Measurements from ENCODE around the gene PLBD2. TPM values are rescaled to one million over a fixed set of nuclear protein-coding genes. Genes with fewer than 3 reads are reported as not detected.
A peak's percentile ranks its signal among the peaks of the same experiment; 100 is the strongest.

PLBD2 gene
- total and polyA plus RNA-seq, 9 of the 15 experiments (the other 6 are each of a cell fraction or from before 2014, with no cell fraction given): 2.4 to 37.4 (median 6.0) TPM

DNA sequence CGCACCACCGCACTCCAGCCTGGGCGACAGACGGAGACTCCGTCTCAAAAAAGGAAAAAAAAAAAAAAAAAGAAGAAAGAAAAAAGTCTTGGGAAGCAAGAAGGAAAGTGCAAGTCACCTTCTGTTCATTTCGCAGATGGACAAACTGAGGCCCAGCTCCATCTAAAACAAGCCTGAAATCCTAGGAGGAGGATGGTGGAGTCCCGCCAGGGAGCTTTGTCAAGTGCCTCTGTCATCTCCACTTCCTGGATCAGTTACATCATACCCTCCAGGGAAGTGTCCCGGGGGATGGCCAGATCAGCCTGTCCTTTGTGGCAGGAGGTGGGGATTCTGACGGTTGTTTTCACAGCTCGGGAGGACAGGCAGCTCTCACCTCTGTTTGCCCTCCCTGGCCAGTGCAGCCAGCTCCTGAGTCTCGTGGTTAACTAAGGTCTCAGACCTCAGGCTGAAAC lies 55.1 kb downstream of the PLBD2 start (continued):
- peak; percentile 57; the same call in 1 of the 2 replicates for TF ChIP-seq NFE2L1 (tag; IDR thresholded peaks at IDR 0.05; ENCODE audit: borderline replicate concordance, low read depth)
- no peak for TF ChIP-seq CHD2 (IDR thresholded peaks at IDR 0.05; ENCODE audit: low read depth, low read length)
- TF ChIP-seq ADNP (tag; IDR thresholded peaks at IDR 0.05): peak; percentile 90
- peak; percentile 47 for TF ChIP-seq NFE2 (IDR thresholded peaks at IDR 0.05; ENCODE audit: low read depth)
- TF ChIP-seq PHF20 (IDR thresholded peaks at IDR 0.05; ENCODE audit: partially characterized antibody): peak; percentile 47
- TF ChIP-seq SMARCA5 (IDR thresholded peaks at IDR 0.05): peak; percentile 81; the same call in 1 of the 2 replicates
- peak; percentile 61; the same call in 1 of the 2 replicates for TF ChIP-seq ESRRA (IDR thresholded peaks at IDR 0.05; ENCODE audit: borderline replicate concordance, low read depth)
- TF ChIP-seq HNRNPK (IDR thresholded peaks at IDR 0.05; ENCODE audit: low read depth, low read length, poor library complexity, severe bottlenecking): no peak
- no peak for TF ChIP-seq CEBPG (CRISPR knock-in tag; IDR thresholded peaks at IDR 0.05)
- TF ChIP-seq CEBPG (tag; conservative IDR thresholded peaks at IDR 0.05 in 1 of 2, IDR thresholded peaks at IDR 0.05 in 1 of 2): peak in 1 of 2 experiments; percentile 70; a peak in 2 of 4 replicates
- TF ChIP-seq KDM1A (IDR thresholded peaks at IDR 0.05): peak; percentile 74 to 83

DNA sequence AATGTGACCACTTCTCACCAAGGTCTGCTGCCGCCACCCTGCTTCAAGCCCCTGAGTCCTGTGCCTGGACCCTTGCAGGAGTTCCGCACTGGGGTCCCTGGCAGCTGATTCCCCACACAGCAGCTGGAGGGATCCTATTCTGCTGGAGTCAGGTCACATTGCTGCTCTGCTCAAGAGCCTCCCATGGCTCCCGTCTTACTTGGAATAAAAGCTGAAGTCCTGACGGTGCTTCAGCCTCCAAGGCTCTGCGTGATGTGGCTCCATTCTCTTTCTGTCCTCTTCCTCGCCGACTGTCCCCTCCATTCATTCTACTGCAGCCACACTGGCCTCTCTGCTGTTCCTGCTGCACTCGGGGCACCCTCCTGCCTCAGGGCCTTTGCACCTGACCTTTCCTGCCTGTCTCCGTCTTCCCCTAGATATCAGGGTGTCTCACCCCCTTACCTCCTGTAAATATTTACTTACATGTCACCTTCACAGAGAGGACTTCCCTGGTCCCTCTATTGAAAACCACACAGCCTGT lies 56.2 kb downstream of the PLBD2 start:
- H4K20me1 ChIP-seq (replicated peaks; ENCODE audit: control insufficient read depth, insufficient read depth, low read length): no peaks in the 10 kb centered on the region
- intact Hi-C loops (cut with micrococcal nuclease) (no loop called here), in situ Hi-C loops (cut with MboI) (loop anchor here (25.0 kb wide), 1 partner anchor 227 kb away; the partner anchor contains the start of genes DDX54 and RITA1)
- H2AFZ ChIP-seq (ENCODE audit: low read depth, low read length): no peak overlapping the region
- no peaks in the 10 kb centered on the region for H3K79me2 ChIP-seq (ENCODE audit: control insufficient read depth, insufficient read depth, low read length)
- H3K9me3 ChIP-seq (replicated peaks; ENCODE audit: control insufficient read depth, insufficient read depth, low read depth, low read length): no peaks in the 10 kb centered on the region
- H3K4me2 ChIP-seq (ENCODE audit: insufficient read depth, low read length): no peak overlapping the region
- ATAC-seq: no peak
- H3K4me3 ChIP-seq: no peak overlapping the region
- FAIRE-seq: no peak
- BruUV-seq (replicated peaks): no TSS peak
- no peaks in the 10 kb centered on the region for H3K9me1 ChIP-seq (ENCODE audit: control insufficient read depth, insufficient read depth, low read length)
- POLR2A ChIA-PET: interaction anchor here (0.6 to 1.1 kb wide), 5 partner anchors 11 to 211 kb away, joined by 3 to 5 read pairs (median 4); no protein-coding TSS in a partner anchor
- H3K36me3 ChIP-seq (ENCODE audit: control insufficient read depth, insufficient read depth, low read length): no peaks in the 10 kb centered on the region
- peaks cover 11 to 17% of the 10 kb centered on the region in 2 experiments for H3K4me1 ChIP-seq (replicated peaks in 1 of 2; ENCODE audit: control insufficient read depth in 2 of 2, insufficient read depth in 2 of 2, low read length in 2 of 2)
- no peaks in the 10 kb centered on the region for H3K27me3 ChIP-seq (ENCODE audit: control insufficient read depth in 2 of 2, insufficient read depth in 2 of 2, low read length in 2 of 2)
- CTCF ChIA-PET (ENCODE audit: low intra/inter-chr PET ratio): no interaction called here
- no peak for DNase-seq (ENCODE audit: extremely low read depth in 1 of 4, low spot score in 3 of 4)
- H3K27ac ChIP-seq (ENCODE audit: extremely low read depth, low read depth, low read length): no peak overlapping the region
- 74% methylated on average over 9 of the region's 9 CpGs for WGBS (ENCODE audit: insufficient coverage, low coverage, missing lambda C conversion rate)
- H3K9ac ChIP-seq (ENCODE audit: insufficient read depth in 1 of 2, low read depth in 2 of 2, low read length in 2 of 2): no peak overlapping the region
- TF ChIP-seq ZZZ3 (IDR thresholded peaks at IDR 0.05) (no peak), ZNF76 (CRISPR knock-in tag; IDR thresholded peaks at IDR 0.05; ENCODE audit: borderline replicate concordance) (no peak), SMARCA5 (IDR thresholded peaks at IDR 0.05) (peak; percentile 86; the same call in 1 of the 2 replicates), ZNF224 (CRISPR knock-in tag; IDR thresholded peaks at IDR 0.05) (no peak)
- TF ChIP-seq, protein P1, sequence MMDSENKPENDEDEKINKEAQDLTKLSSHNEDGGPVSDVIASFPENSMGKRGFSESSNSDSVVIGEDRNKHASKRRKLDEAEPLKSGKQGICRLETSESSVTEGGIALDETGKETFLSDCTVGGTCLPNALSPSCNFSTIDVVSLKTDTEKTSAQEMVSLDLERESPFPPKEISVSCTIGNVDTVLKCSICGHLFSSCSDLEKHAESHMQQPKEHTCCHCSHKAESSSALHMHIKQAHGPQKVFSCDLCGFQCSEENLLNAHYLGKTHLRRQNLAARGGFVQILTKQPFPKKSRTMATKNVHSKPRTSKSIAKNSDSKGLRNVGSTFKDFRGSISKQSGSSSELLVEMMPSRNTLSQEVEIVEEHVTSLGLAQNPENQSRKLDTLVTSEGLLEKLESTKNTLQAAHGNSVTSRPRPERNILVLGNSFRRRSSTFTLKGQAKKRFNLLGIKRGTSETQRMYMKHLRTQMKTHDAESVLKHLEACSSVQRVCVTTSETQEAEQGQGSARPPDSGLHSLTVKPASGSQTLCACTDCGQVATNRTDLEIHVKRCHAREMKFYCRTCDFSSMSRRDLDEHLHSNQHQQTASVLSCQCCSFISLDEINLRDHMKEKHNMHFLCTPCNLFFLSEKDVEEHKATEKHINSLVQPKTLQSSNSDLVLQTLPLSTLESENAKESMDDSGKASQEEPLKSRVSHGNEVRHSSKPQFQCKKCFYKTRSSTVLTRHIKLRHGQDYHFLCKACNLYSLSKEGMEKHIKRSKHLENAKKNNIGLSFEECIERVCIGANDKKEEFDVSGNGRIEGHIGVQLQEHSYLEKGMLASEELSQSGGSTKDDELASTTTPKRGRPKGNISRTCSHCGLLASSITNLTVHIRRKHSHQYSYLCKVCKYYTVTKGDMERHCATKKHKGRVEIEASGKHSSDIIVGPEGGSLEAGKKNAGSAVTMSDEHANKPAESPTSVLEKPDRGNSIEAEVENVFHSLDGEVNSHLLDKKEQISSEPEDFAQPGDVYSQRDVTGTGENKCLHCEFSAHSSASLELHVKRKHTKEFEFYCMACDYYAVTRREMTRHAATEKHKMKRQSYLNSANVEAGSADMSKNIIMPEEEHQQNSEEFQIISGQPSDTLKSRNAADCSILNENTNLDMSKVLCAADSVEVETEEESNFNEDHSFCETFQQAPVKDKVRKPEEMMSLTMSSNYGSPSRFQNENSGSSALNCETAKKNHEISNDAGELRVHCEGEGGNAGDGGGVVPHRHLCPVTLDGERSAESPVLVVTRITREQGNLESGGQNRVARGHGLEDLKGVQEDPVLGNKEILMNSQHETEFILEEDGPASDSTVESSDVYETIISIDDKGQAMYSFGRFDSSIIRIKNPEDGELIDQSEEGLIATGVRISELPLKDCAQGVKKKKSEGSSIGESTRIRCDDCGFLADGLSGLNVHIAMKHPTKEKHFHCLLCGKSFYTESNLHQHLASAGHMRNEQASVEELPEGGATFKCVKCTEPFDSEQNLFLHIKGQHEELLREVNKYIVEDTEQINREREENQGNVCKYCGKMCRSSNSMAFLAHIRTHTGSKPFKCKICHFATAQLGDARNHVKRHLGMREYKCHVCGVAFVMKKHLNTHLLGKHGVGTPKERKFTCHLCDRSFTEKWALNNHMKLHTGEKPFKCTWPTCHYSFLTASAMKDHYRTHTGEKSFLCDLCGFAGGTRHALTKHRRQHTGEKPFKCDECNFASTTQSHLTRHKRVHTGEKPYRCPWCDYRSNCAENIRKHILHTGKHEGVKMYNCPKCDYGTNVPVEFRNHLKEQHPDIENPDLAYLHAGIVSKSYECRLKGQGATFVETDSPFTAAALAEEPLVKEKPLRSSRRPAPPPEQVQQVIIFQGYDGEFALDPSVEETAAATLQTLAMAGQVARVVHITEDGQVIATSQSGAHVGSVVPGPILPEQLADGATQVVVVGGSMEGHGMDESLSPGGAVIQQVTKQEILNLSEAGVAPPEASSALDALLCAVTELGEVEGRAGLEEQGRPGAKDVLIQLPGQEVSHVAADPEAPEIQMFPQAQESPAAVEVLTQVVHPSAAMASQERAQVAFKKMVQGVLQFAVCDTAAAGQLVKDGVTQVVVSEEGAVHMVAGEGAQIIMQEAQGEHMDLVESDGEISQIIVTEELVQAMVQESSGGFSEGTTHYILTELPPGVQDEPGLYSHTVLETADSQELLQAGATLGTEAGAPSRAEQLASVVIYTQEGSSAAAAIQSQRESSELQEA (IDR thresholded peaks at IDR 0.05; ENCODE audit: low read depth): no peak

Data from K562 (cell line).